GM10248 (cell line): ENCODE data around the gene DNAH6.
"Not testable (repeated sequence)": the region's sequence is repeated elsewhere in the genome, so short reads cannot be mapped to it uniquely, and the experiment has no call there.

Experiments used
- CTCF ChIA-PET: fragments of 300-600 bp; sonication (Branson Sonifier 250); formaldehyde crosslinking; extraction: SDS; loops from one replicate; lab custom pipeline; 2021; ENCODE audit warnings: antibody characterized with exemption; lab: Yijun Ruan, JAX
- POLR2A ChIA-PET: fragments of 350-650 bp; sonication (Branson Sonifier 250); formaldehyde crosslinking; extraction: SDS; loops from one replicate; lab custom pipeline; 2020; ENCODE audit warnings: antibody characterized with exemption; lab: Yijun Ruan, JAX
- DNase-seq: peaks from one replicate; pipeline ENCODE4 v3.0.0; 2012; ENCODE audit errors: extremely low spot score
- CTCF ChIP-seq: IDR thresholded peaks from 2 replicates; pipeline ENCODE4 v1.5.1; 2012; ENCODE audit warnings: mild to moderate bottlenecking, low read depth; ENCODE audit errors: extremely low read depth, missing control alignments, control extremely low read depth

DNAH6 gene

DNA sequence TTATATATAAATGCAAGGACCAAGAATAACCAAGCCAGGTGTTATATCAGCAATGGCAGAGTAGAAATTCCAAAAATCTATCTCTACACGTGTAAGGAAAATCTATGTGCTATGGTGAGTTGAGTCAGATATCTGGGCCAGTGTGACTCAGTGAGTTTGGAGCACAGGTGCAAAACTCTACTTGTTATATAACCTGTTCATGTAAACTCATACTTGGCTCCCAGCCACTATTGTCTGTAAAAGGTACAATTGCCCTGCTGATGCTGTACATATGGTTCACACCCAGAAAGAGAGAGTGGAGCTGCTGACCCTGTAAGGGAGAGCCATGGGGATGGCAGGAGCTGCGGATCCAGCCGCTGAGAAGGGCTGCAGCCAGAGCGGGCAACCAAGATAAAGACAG lies 252.5 kb downstream of the DNAH6 start:
- no peak for TF ChIP-seq CTCF
- ChIA-PET POLR2A (no interaction called here), CTCF (no interaction called here)
- no peak for DNase-seq

DNA sequence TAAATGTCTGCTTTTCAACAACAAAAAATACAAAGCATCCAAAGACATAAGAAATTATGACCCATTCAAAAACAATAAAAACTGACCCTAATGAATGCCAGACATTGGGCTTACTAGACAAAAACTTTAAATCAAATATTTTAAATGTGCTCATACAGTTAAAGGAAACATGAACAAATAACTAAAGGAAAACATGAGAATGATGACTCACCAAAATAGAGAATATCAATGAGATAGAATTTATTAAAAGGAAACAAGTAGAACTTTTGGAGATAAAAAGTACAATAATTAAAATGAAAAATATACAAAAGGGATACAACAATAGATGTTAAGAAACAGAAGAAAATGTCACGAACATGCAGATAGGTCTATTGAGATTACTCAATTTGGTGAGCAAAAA lies 254.0 kb downstream of the DNAH6 start:
- POLR2A ChIA-PET, result no interaction called here

GRCh38 chr2:84771251-84771650 lies 255.0 kb downstream of the DNAH6 start:
- no peak for TF ChIP-seq CTCF
- no peak for DNase-seq
- POLR2A ChIA-PET, result no interaction called here
- CTCF ChIA-PET, result no interaction called here

More for the DNA sequence above, 254.0 kb downstream of the DNAH6 start:
- no peak for DNase-seq
- no peak for TF ChIP-seq CTCF
- CTCF ChIA-PET, result no interaction called here

GRCh38 chr2:84773562-84773961 lies 257.3 kb downstream of the DNAH6 start:
- CTCF ChIA-PET, DNase-seq, POLR2A ChIA-PET: not testable (repeated sequence)

DNA sequence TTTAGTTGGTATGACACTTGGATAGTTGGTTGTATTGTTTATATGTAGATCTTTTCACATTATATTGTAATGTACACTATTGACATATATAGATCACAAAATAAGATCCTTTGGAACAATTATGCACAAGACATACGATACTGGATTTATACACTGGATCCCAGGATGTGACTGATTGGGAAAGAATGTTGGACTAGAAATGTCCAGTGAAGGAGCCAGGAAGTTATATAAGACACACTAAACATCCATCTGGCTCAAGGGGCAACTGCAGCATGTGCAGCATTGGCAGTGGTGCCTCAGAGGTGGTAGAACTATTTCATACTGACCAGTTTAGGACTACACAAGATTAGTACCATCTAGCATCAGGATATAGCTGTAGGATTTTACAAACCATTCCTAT lies 259.7 kb downstream of the DNAH6 start:
- TF ChIP-seq CTCF, result no peak
- CTCF ChIA-PET, result no interaction called here
- DNase-seq, result no peak
- POLR2A ChIA-PET, result no interaction called here

DNA sequence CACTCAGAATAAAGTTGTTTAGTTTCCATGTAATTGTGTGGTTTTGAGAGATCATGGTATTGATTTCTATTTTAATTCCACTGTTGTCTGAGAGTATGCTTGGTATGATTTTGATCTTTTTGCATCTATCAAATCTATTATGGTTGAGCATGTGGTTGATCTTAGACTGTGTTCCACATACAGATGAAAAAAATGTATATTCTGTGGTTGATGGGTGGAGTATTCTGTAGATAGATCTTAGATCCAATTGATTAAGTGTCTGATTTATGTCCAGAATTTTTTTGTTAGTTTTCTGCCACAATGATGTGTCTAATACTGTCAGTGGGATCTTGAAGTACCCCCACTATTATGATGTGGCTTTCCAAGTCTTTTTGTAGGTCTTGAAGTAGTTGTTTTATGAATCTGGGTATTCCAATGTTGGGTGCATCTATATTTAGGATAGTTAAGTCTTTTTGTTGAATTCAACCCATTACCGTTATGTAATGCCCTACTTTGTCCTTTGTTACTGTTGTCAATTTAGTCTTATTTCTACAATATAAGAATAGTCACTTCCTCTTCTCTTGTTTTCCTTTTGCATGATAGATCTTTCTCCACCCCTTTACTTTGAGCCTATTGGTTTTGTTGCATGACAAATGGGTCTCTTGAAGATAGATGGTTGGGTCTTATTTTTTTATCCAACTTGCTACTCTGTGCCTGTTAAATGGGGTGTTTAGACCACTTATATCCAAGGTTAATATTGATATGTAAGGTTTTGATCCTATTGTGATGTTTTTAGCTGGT lies 262.8 kb downstream of the DNAH6 start:
- no peak for DNase-seq
- no peak for TF ChIP-seq CTCF
- ChIA-PET POLR2A (no interaction called here), CTCF (interaction anchor here (1.7 kb wide), 1 partner anchor 16 kb away, joined by 4 read pairs; no protein-coding TSS in a partner anchor)

- CTCF ChIA-PET, result interaction anchor here (1.7 kb wide), 1 partner anchor 17 kb away, joined by 4 read pairs; no protein-coding TSS in a partner anchor
- no peak for TF ChIP-seq CTCF
- POLR2A ChIA-PET, result no interaction called here
- DNase-seq, result no peak
These were observed 263.5 kb downstream of the DNAH6 start for GRCh38 chr2:84779781-84780180.
